ENCODE measurements around the gene DNAH8. TPM values are rescaled to one million over a fixed set of nuclear protein-coding genes. Genes with fewer than 3 reads are reported as not detected.
"Not testable (repeated sequence)": the region's sequence is repeated elsewhere in the genome, so short reads cannot be mapped to it uniquely, and the experiment has no call there.

Gene DNAH8
- total RNA-seq, 2 donors from 2014 or later: not detected

DNA sequence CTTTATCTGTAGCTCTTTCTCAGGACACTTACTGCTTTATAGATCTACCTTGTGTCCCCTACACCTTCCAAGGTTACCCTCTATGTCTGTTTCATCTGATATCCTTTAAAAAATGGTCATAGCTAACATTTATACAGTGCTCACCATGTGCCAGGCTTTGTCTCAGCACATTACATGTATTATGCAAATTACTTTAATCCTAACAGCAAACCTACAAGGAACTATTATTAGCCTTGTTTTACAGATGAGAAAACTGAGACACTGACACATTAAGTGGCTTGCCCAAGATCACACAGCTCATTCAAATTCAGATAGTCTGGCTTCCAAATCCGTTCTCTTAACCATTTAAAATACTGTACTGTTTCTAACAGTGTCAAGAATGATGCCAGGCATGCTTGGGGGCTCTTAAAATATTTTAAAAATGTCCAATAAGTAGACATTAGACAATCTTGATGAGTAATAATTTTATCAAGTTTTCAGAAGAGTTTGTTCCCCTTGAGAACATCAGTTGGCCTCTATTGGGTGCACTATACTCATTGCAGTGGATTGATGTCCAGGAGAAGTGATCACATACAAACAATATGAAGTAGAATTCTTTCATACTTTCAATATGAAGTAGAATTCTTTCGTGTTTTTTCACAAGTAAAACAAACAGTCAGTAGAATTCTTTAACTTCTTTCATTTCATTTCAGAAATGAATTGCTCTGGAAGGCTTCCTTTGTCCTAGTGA, 69.6 kb downstream of the DNAH8 start:
- ATAC-seq (no peak), DNase-seq (no peak)
- intact Hi-C loops (cut with DNase I, micrococcal nuclease): no loop called here

- no peak for ATAC-seq
- intact Hi-C loops (cut with DNase I, micrococcal nuclease): no loop called here
- DNase-seq: no peak
These were observed 71.4 kb downstream of the DNAH8 start for GRCh38 chr6:38786486-38786885.

DNA sequence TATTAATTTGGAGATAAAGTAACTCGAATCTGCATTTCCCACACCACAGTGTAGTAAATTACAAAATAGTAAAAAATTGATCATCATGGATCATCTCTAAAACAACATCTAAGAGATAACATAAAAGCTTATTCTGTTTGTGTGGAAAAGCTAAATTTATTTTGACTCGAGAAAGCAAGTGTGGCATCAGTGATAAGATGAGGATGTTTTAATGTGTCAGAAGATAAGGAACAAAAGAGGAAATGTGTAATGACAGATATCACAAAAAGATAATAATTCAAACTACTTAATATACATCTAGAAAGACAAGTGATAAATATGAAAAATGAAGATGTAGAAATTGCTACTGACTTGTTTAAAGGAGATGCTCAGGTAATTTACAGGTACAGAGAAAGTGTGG, 74.1 kb downstream of the DNAH8 start:
- intact Hi-C loops (cut with DNase I, micrococcal nuclease): no loop called here
- ATAC-seq (no peak), DNase-seq (no peak)

GRCh38 chr6:38792356-38792755, 77.2 kb downstream of the DNAH8 start:
- DNase-seq (no peak), ATAC-seq (no peak)
- intact Hi-C loops (cut with DNase I, micrococcal nuclease): no loop called here

- ATAC-seq: no peak
These were observed 79.6 kb downstream of the DNAH8 start for GRCh38 chr6:38794682-38795081.

GRCh38 chr6:38796006-38796405, 80.9 kb downstream of the DNAH8 start:
- DNase-seq (no peak), ATAC-seq (no peak)
- intact Hi-C loops (cut with DNase I, micrococcal nuclease): no loop called here

More at GRCh38 chr6:38794682-38795081, 79.6 kb downstream of the DNAH8 start:
- DNase-seq: no peak
- intact Hi-C loops (cut with DNase I, micrococcal nuclease): no loop called here

GRCh38 chr6:38796437-38796836, 81.3 kb downstream of the DNAH8 start:
- intact Hi-C loops (cut with DNase I, micrococcal nuclease); ATAC-seq: not testable (repeated sequence)
- peak in 1 of 2 donors; percentile 51 for DNase-seq

DNA sequence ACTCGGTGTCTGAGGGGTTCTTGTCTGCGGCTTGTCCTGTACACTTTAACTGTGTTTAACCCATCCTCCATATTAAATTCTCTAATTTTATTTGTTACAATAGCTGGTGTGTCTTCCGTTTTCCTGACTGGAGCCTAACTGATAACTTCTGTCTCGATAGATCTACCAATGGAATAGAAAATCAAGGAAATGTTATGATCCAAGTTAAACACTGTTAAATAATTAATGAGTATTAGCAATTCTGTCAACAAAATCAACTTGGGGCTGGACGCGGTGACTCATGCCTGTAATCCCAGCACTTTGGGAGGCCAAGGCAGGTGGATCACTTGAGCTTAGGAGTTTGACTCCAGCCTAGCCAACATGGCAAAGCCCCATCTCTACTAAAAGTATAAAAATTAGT, 81.7 kb downstream of the DNAH8 start:
- no peak for DNase-seq
- ATAC-seq: no peak
- intact Hi-C loops (cut with DNase I, micrococcal nuclease): no loop called here

GRCh38 chr6:38797391-38797790, 82.3 kb downstream of the DNAH8 start:
- intact Hi-C loops (cut with DNase I, micrococcal nuclease): no loop called here
- ATAC-seq (peak; percentile 61), DNase-seq (no peak)

- DNase-seq: no peak
- intact Hi-C loops (cut with DNase I, micrococcal nuclease): no loop called here
- no peak for ATAC-seq
These were observed 84.5 kb downstream of the DNAH8 start for GRCh38 chr6:38799529-38800184.

DNA sequence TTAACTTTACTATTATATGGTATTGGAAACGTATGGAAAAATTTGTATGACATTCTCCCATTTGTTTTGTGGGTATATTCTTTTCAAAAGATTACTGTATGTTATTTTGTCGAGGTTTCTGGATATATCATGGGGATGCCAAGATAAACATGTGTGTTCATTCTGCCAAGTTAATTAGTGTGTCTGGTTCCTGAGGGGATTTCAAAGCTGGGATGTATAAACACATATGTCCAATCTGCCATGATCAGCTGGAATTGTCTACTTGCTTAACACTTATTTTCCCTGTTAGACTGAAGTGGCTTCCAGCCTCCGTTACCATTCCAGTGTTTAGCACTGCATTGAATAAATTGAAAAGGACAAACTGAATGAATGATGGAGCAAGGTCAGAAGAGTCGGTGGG, 86.2 kb downstream of the DNAH8 start:
- intact Hi-C loops (cut with DNase I, micrococcal nuclease): no loop called here
- DNase-seq (no peak), ATAC-seq (no peak)

DNA sequence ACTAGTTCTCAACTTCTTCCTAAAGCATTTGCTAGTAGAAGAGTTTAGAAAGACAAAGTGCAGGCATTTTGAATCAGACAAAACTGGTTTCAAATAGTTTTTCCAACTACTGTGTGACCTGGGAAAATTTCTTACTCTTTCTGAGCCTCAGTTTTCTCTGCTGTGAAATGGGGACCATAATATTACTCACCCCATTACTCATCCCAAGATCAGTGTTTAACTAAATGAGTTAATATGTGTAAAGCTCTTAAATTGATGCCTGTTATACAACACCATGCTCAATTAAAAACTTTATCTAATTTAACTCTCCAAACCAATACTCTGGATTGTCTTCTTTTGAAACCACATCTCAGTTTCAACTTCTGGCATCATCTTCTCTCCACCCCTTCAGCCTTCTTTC, 87.4 kb downstream of the DNAH8 start:
- DNase-seq: no peak
- intact Hi-C loops (cut with DNase I, micrococcal nuclease): no loop called here
- no peak for ATAC-seq

DNA sequence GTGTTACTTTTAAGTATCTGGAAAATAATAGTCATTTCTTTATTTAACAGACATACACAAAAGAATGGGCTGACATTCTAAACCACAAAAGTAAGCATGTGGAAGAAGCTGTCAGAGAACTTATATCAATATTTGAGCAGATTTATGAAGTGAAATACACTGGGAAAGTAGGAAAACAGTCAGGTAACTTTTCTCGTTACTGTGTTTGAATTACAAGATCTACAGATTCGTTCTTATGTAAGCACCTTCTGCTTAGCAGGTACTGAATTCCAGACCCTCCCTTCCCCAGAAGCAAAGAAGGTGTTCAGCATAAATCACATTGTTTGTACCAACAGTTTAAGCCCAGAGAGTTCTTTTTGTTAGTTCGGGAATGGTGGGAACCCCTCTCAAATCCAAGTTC, 88.0 kb downstream of the DNAH8 start:
- intact Hi-C loops (cut with DNase I, micrococcal nuclease): no loop called here
- DNase-seq: no peak
- no peak for ATAC-seq

- intact Hi-C loops (cut with DNase I, micrococcal nuclease): no loop called here
- ATAC-seq: no peak
- DNase-seq: peak in 1 of 2 donors; percentile 30
These were observed 89.2 kb downstream of the DNAH8 start for GRCh38 chr6:38804358-38804757.

DNA sequence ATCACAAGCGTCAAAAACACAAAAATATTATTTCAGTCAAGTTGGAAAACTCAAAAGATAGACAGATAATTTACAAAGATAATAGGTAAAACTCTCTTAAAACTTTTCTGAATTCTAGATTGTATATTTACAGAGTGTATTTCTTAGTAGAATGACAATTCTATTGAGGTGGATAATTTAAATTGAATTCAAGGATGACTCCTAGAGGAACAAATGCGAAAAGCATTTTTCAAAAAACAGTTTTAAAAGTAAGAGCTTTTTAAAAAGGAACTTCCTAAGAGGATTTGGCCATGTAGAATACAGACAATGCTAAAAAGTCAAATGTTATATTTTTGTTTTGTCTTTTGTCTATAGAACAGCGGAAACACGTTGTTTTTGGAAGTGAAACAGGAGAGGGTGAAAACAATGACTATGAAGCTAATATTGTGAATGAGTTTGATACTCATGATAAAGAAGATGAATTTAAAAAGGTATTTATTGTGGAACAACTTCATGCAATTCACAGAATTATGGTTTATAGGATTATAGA, 90.1 kb downstream of the DNAH8 start:
- DNase-seq (no peak), ATAC-seq (no peak)
- intact Hi-C loops (cut with DNase I, micrococcal nuclease): no loop called here

- ATAC-seq (no peak), DNase-seq (no peak)
- intact Hi-C loops (cut with DNase I, micrococcal nuclease): no loop called here
These were observed 90.6 kb downstream of the DNAH8 start for GRCh38 chr6:38805692-38806091.

- ATAC-seq: no peak
- no peak for DNase-seq
- intact Hi-C loops (cut with DNase I, micrococcal nuclease): no loop called here
These were observed 91.2 kb downstream of the DNAH8 start for GRCh38 chr6:38806271-38806670.

DNA sequence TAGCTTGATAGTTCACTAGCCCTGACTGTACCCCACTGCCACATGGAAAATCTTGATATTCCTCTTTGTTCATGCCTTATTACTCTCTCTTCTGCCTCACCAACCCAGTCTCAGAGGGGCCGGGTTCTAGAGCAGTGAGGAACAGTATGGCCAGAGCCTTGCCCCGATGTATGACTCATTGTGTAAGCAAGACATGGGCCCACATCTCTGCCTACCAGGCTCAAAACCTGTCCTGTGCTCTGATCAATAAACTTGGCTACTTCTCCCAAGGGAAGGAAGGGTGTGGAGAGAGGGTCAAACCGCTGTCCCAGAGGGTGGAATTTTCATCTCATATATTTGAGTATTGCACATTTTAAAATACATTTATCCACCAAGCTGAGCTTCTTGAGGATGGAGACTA, 91.7 kb downstream of the DNAH8 start:
- DNase-seq (no peak), ATAC-seq (no peak)
- intact Hi-C loops (cut with DNase I, micrococcal nuclease): no loop called here

DNA sequence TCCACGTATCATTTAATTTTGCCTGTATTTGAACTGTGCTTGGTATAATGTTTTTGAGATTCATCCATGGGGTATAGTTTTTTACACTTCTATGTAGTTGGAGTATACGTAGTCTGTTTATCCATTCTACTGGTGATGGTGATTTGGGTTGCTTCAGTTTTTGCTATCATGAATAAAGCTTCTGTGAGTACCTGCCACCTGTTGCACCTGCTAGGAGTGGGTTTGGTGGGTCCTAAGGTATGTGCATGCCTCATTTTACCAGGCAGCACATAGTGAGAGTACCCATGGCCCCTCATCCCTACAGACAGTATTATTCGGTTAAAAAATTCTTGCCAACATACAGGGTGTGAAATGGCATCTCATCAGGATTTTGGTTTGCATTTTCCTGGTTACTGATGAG, 92.9 kb downstream of the DNAH8 start:
- no peak for ATAC-seq
- intact Hi-C loops (cut with DNase I, micrococcal nuclease): no loop called here
- no peak for DNase-seq

DNA sequence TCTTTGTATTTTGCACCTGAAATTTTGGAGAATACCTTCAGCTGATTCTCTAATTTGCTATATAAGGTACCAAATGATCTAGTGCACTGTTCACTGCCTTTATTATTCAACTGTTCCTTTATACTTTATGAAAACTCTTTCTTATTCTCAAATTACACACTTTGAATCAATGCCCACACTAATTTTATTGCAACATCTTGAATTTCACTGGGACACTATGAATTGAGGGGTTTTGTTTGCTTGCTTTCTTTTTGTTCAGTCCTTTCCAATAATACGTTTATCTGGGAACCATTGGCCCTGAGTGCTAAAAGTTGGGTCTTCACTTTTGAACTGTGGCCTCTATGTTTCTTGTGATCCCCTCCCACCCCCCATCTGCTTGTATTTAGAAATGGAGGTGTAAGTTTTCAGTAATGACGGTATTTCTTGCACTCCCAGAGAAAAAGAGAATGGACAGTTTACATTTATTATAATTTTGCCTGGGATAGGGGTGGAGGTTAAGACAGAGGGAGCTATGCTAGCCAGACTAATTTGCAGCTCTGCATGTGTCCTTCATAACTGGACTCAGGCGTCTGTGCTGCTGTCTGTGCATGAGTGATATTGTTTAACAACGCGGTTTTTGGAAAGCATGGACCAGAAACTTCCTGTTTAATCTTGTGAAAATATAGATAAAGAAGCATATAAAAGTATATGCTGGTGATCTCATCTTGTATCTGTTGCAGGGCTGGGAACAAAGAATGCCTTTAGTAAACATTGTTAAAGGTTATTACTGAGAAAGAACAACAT, 98.1 kb downstream of the DNAH8 start:
- ATAC-seq: peak; percentile 44
- intact Hi-C loops (cut with DNase I, micrococcal nuclease): no loop called here
- DNase-seq: no peak
